Muscle of leg (tissue), 11 donors: ENCODE measurements around the gene PHOSPHO2. TPM values are rescaled to one million over a fixed set of nuclear protein-coding genes. Genes with fewer than 3 reads are reported as not detected.
"Not testable (repeated sequence)": the region's sequence is repeated elsewhere in the genome, so short reads cannot be mapped to it uniquely, and the experiment has no call there.

ENCODE experiments used
- DNase-seq: peaks from one replicate; pipeline ENCODE4 v3.0.0; 2013
- H3K27ac ChIP-seq: one replicate; pipeline ENCODE4 v1.5.1; 2013; ENCODE audit warnings: mild to moderate bottlenecking, low read length, control low read depth
- H3K27me3 ChIP-seq: one replicate; pipeline ENCODE4 v1.6.1; 2013; ENCODE audit warnings: low read length; ENCODE audit not compliant: control insufficient read depth, insufficient read depth
- H3K36me3 ChIP-seq: one replicate; pipeline ENCODE4 v1.6.1; 2013; ENCODE audit warnings: low read length; ENCODE audit not compliant: control insufficient read depth, insufficient read depth
- H3K4me1 ChIP-seq: one replicate; pipeline ENCODE4 v1.6.1; 2013; ENCODE audit warnings: low read length; ENCODE audit not compliant: control insufficient read depth, insufficient read depth
- H3K4me3 ChIP-seq: one replicate; pipeline ENCODE4 v1.5.1; 2013; ENCODE audit warnings: low read length, control low read depth
- H3K9me3 ChIP-seq: replicated peaks from 2 replicates; pipeline ENCODE4 v1.6.1; 2013; ENCODE audit warnings: low read depth, low read length; ENCODE audit not compliant: control insufficient read depth
- WGBS: methylation state at CpG from one replicate; pipeline ENCODE4 v1.1.5; 2013; ENCODE audit warnings: missing lambda C conversion rate; ENCODE audit not compliant: insufficient coverage; 5-methylcytosine and 5-hydroxymethylcytosine counted together
- polyA plus RNA-seq, 8 donors: library from polyadenylated mRNA; unstranded; fragments of 120-200 nt; gene quantifications; one replicate each; pipeline versions ENCODE4 v1.2.1 to v1.2.3, GENCODE V29; 2013; ENCODE audit warnings: inconsistent platforms in 1 of 8, low replicate concordance in 1 of 8; ENCODE audit not compliant: insufficient read length in 8 of 8, insufficient read depth in 1 of 8
- total RNA-seq: library from RNA; stranded (reverse); fragments of 120-200 nt; gene quantifications from one replicate; pipeline ENCODE4 v1.2.4, GENCODE V29; 2013

The PHOSPHO2 gene
- total and polyA plus RNA-seq, 9 donors = 2.7 to 8.2 (median 4.4) TPM

DNA sequence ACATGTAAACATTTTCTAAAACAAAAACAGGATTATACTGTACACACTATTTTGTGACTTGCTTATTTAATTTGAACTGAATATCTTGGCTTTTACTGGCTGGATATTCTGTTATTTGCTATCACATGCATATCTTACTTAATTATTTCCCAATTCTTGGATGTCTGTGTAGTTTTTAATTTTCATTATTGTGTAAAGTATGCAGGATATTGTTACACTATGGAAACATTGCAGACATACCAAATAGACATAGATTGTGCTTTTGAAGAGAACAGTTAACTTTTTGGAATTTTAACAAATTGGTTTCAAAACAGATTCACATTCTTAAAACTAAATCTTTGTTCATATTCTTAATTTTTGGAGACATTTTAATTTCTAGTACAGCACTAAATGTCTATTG lies 2.1 kb downstream of the PHOSPHO2 start:
- Histone ChIP-seq H3K4me3 (no peak overlapping the region), H3K36me3 (no peaks in the 10 kb centered on the region), H3K4me1 (peaks cover 4% of the 10 kb centered on the region), H3K27me3 (no peaks in the 10 kb centered on the region), H3K9me3 (no peaks in the 10 kb centered on the region), H3K27ac (no peak overlapping the region)
- no peak for DNase-seq

DNA sequence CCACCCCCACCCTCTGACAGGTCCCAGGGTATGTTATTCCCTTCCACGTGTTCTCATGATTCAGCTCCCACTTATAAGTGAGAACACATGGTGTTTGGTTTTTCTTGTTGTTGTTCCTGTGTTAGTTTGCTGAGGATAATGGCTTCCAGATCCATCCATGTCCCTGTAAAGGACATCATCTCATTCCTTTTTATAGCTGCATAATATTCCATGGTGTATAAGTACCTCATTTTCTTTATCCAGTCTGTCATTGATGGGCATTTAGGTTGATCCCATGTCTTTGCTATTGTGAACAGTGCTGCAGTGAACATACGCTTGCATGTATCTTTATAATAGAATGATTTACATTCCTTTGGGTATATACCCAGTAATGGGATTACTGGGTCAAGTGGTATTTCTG lies 4.9 kb downstream of the PHOSPHO2 start:
- not testable (repeated sequence) for H3K27me3 ChIP-seq, H3K4me1 ChIP-seq, H3K9me3 ChIP-seq, H3K27ac ChIP-seq, H3K36me3 ChIP-seq, H3K4me3 ChIP-seq, DNase-seq
- no CpG with 5 or more reads among the region's 2 CpGs for WGBS

DNA sequence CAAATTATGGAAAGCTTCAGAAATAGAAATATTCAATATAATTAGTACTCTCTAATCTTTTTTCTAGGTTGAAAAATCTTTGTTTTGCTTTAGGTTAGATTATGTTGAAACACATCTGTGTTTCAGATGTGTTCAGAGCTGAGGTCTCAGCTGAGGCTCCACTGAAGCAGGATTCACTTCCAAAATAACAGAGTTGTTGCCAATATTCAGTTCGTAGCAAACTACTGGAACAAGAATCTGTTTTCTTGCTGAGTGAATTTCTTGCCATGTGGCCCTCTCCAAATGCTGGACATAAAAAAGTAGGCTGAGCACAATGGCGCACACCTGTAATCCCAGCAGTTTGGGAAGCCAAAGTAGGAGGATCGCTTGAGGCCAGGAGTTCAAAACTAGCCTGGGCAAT lies 8.7 kb downstream of the PHOSPHO2 start:
- WGBS = 29% methylated on average over 1 of the region's 3 CpGs
- Histone ChIP-seq H3K9me3 (no peaks in the 10 kb centered on the region), H3K27ac (no peak overlapping the region), H3K4me1 (no peaks in the 10 kb centered on the region), H3K36me3 (no peaks in the 10 kb centered on the region), H3K4me3 (no peak overlapping the region), H3K27me3 (no peaks in the 10 kb centered on the region)
- DNase-seq = peak; percentile 94

DNA sequence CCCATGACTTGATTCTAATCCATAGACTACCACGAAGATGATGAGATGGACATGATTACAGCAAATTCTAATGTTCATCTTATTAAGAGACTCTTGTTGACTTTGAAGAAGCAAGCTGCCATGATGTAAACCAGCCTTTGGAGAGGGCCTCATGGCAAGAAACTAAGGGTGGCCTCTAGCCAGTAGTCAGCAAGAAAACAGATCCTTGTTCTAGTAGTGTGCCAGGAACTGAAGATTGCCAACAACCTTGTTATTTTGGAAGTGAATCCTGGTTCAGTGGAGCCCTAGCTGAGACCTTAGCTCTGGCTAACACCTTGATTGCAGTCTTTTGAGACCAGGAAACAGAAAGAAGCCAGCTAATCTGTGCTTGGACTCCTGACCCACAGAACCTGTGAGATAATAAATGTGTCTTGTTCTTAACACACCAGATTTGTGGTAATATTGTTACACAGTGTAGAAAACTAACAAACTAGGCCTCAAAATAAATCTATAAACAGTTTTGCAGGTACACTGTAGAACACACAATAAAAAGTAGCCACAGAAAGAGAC lies 10.0 kb downstream of the PHOSPHO2 start:
- H3K4me3 ChIP-seq = no peak overlapping the region
- no CpG with 5 or more reads among the region's 1 CpG for WGBS
- H3K27me3 ChIP-seq = no peaks in the 10 kb centered on the region
- no peak overlapping the region for H3K27ac ChIP-seq
- H3K36me3 ChIP-seq = no peaks in the 10 kb centered on the region
- no peak for DNase-seq
- no peaks in the 10 kb centered on the region for H3K9me3 ChIP-seq
- no peaks in the 10 kb centered on the region for H3K4me1 ChIP-seq

DNA sequence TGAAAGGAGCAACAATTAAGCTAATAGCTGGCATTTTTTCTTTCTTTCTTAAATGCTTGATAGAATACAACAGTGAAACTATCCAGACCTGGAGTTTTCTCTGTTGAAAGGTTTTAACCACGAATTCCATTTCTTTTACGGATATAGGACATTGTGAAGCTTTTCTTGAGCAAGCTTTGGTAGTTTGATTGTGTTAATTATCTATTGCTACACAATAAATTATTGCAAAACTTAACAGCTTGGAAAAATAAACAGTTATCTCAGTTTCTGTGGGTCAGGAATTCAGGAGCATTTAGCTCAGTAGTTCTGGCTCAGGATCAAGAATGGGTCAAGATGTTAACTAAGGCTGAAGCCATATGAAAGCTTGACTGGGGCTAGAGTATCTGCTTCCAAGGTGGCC lies 11.7 kb downstream of the PHOSPHO2 start:
- no CpG with 5 or more reads among the region's 2 CpGs for WGBS
- H3K4me1 ChIP-seq = no peaks in the 10 kb centered on the region
- H3K4me3 ChIP-seq = no peak overlapping the region
- no peaks in the 10 kb centered on the region for H3K36me3 ChIP-seq
- no peaks in the 10 kb centered on the region for H3K9me3 ChIP-seq
- DNase-seq = no peak
- no peak overlapping the region for H3K27ac ChIP-seq
- H3K27me3 ChIP-seq = no peaks in the 10 kb centered on the region

DNA sequence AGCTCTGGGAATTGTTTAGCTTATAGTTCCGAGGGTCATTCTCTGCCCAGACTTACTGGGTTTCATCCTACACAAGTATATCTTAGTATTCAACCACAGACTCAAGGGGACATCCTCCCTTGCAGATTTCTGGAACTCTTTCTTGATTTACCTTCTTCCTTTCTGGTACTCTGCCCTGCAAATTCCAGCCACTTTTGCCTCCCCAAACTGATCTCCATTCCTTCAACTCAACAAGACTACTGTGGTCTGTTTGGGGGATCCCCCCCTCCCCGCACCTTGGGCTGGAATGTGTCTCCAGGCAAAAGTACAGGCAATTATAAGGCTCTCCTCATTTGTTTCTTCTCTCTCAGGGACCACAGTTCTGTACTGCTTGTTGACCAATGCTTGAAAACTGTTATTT lies 13.4 kb downstream of the PHOSPHO2 start:
- Histone ChIP-seq H3K4me1 (no peaks in the 10 kb centered on the region), H3K4me3 (no peak overlapping the region), H3K27me3 (no peaks in the 10 kb centered on the region), H3K36me3 (peaks cover 3% of the 10 kb centered on the region), H3K9me3 (no peaks in the 10 kb centered on the region), H3K27ac (no peak overlapping the region)
- no CpG with 5 or more reads among the region's 2 CpGs for WGBS
- no peak for DNase-seq

DNA sequence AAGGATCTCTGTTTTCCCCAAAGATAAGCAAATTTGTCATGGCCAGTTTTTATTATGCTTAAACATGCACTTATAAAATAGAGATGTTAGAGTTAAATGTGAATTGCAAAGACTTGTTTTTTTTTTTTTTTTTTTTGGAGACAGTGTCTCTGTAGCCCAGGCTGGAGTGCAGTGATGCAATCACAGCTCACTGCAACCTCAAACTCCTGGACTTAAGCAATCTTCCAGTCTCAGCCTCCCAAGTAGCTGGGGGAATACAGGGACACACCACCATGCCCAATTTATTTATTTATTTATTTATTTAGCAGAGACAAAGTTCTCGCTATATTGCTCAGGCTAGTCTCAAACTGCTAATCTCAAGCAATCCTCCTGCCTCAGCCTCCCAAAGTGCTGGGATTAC lies 15.1 kb downstream of the PHOSPHO2 start:
- Histone ChIP-seq H3K4me1 (no peaks in the 10 kb centered on the region), H3K36me3 (peaks cover 3% of the 10 kb centered on the region), H3K4me3 (no peak overlapping the region), H3K27me3 (no peaks in the 10 kb centered on the region), H3K9me3 (no peaks in the 10 kb centered on the region), H3K27ac (no peak overlapping the region)
- no CpG with 5 or more reads among the region's 1 CpG for WGBS
- no peak for DNase-seq

DNA sequence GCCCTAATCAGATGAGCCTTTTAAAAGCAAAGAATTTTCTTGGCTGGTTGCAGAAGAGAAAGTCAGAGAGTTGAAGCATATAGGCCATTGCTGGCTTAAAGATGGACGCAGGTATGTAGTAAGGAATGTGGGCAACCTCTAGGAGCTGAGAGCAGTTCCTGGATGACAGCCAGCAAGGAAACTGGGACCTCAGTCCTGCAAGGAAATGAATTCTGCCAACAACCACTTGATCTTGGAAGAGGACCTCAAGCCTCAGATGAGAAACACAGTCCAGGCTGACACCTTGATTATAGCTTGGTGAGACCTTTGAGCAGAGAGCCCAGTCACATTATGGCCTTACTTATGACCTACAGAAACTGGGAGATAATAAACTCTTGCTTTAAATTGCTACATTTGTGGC lies 15.7 kb downstream of the PHOSPHO2 start:
- no peak overlapping the region for H3K27ac ChIP-seq
- H3K36me3 ChIP-seq = peaks cover 3% of the 10 kb centered on the region
- peaks cover under 1% of the 10 kb centered on the region for H3K4me1 ChIP-seq
- no peaks in the 10 kb centered on the region for H3K9me3 ChIP-seq
- no peak overlapping the region for H3K4me3 ChIP-seq
- no peaks in the 10 kb centered on the region for H3K27me3 ChIP-seq
- DNase-seq = no peak
- 57% methylated on average over 1 of the region's 1 CpG for WGBS

DNA sequence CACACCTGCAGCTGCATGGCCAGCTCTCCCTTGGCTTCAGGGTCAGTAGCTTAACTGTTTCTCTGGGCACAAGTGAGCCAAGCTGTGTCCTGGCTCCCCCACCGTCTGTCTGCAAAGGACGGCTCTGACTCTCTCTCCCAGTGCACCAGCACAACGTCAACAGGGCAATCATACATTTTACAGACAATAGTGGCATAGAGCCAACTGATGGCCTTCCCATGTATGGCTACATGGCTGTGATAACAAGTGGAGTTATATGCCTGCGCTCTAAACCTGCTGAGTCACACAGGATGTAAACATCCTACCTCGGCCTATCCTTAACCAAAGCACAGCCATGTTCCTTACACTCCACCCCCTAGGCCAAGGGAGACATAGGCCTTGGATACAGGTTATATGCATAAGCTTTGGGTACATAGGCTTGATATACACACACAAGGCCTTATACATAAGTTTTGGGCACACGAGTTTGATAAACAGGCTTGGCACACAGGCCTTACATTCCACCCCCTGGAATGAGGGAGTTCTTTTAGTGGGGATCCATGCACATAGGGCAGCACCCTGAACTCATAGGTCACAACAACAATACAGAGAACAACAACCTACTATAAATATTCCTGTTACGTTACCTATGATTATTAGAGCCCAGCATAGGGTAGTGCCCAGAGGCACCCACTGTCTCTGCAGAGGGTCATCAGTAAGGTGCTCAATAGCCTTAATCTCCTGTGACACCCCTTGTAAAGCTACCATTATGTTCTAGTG lies 17.7 kb downstream of the PHOSPHO2 start:
- Histone ChIP-seq H3K9me3 (no peaks in the 10 kb centered on the region), H3K36me3 (peaks cover 3% of the 10 kb centered on the region), H3K4me3 (no peak overlapping the region), H3K4me1 (peaks cover 19% of the 10 kb centered on the region), H3K27ac (no peak overlapping the region), H3K27me3 (no peaks in the 10 kb centered on the region)
- 100% methylated on average over 1 of the region's 7 CpGs for WGBS
- DNase-seq = no peak

DNA sequence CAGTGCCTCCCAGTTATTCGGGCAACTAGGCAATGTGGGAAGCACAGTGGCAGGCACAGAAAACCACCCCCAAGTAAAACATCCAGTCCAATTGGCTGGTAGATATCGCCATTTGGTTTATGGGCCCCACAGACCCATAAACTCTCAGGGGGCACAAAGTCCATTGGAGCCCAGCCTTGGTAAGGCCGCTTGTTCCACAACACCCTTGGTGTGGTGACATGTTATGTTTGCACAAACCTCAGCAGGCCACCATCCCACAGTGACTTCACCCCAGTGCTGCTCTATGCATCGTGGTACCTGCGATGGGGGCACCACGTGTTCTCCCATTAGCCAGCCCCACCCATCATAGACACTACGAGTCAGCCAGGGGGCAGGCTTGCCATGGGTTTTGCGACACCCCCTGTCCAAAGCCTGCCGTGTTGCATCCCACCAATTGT lies 18.5 kb downstream of the PHOSPHO2 start:
- H3K4me3 ChIP-seq = no peak overlapping the region
- no peak for DNase-seq
- peaks cover 23% of the 10 kb centered on the region for H3K4me1 ChIP-seq
- H3K27ac ChIP-seq = no peak overlapping the region
- WGBS = 96% methylated on average over 7 of the region's 9 CpGs
- no peaks in the 10 kb centered on the region for H3K27me3 ChIP-seq
- H3K36me3 ChIP-seq = peaks cover 3% of the 10 kb centered on the region
- no peaks in the 10 kb centered on the region for H3K9me3 ChIP-seq
